DMS114 treated with DMSO at 0.1 percent for 48 hours (cell line): ENCODE measurements around the gene UTS2B.

Experiments
- DNase-seq: peaks from one replicate; lab custom pipeline; 2025; ENCODE audit not compliant: unreplicated experiment; lab: John Stamatoyannopoulos, UW

UTS2B gene

GRCh38 chr3:191244242-191244867 is 86.0 kb downstream of the UTS2B start:
- DNase-seq = peak; percentile 11

DNA sequence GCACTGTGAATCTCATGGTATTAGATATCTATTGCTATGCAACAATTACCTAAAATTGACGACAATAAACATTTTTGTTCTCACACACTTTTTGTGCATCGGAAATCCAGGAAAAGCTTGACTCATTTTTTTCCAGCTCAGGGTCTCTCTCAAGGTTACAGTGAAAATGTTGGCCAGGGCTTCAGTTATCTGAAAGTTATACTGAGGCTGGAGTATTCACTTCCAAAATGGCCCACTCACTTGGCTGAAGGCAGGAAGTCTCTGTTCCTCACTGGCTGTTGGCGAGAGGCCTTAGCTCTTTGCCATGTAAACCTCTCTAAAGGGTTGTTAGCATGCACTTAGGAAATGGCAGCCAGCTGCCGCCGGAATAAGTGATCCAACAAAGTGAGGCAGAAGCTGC is 89.8 kb downstream of the UTS2B start:
- DNase-seq = no peak

DNA sequence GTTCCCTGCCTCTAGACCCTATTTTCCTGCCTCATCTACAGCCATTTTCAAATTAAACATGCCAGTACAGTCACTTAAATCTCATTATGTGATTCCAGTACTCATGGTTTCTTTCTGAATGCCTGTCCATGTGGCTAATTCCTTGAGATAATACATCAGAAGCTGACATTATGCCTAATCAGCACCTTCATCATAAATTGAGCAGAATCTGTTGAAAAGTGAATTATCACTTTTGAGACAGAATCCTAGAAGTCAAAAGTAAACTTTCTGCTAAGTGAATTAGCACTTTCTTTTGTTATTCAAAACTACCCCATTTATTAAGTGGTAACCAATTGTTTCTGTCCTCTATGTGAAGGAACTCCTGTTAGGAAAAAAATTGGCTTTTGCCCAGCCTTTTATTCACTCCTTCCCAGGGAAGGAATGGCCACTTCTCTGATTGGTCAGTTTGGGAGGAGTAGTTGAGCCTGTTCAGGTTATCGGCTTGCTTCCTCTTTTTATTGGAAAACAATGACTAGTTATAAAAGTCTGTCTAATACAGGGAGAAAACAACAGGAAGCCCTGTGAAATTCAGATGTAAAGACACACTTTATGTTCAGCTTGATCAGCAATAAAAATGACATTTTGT is 90.8 kb downstream of the UTS2B start:
- no peak for DNase-seq

- no peak for DNase-seq
Measured at GRCh38 chr3:191238321-191238817, 92.0 kb downstream of the UTS2B start.

GRCh38 chr3:191237047-191237882 is 93.1 kb downstream of the UTS2B start:
- DNase-seq = no peak

DNA sequence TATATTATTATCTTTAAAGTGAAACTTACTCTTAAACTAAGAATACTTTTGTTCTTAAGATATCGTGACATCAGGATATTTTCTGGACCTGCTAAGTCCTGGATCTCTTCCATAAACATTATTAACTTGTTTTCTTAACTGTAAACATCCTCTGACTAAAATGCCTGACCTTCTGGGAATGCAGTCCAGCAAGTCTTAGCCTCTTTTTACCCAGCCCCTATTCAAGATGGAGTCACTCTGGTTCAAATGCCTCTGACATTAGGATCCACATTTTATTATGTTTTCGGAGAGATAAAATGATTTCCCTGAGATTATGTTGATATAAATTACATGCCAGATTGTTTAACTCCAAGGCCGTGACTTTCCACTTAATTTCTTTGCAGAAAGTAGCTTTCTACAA is 93.7 kb downstream of the UTS2B start:
- DNase-seq = no peak

GRCh38 chr3:191235331-191236314 is 94.7 kb downstream of the UTS2B start:
- no peak for DNase-seq

DNA sequence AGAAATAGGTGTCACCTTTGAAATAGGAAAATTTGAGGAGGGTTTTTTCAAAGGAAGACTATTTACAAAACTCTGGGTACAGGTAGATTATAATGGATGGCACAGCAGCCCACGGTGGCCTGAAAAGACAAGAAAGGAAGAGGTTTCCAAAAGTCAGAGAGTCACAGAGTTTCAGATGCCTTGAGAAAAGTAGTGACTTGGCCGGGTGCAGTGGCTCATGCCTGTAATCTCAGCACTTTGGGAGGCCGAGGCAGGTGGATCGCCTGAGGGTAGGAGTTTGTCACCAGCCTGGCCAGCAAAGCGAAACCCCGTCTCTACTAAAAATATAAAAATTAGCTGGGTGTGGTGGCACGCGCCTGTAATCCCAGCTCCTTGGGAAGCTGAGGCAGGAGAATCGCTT is 96.1 kb downstream of the UTS2B start:
- no peak for DNase-seq

- DNase-seq = no peak
Measured at GRCh38 chr3:191227541-191227940, 102.8 kb downstream of the UTS2B start.

GRCh38 chr3:191221638-191222037 is 108.7 kb downstream of the UTS2B start:
- no peak for DNase-seq

GRCh38 chr3:191220908-191221307 is 109.4 kb downstream of the UTS2B start:
- DNase-seq = no peak

DNA sequence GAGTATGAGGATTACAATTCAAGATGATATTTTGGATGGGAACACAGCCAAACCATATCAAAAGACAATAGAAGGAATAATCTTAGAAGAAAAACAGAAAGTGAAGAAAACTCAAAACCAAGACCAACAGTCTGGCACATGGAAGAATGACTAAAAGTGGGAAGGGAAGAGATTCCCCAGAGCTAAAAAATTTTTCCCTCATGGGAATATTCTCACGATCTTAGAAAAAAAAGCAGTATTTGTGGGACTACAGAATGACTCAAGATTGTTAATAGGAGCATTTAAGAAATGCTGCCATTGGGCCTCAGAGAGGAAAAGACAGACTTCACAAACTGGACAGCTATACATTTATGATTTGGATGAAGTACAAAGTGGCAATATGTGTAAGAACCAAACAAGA is 113.0 kb downstream of the UTS2B start:
- no peak for DNase-seq
